ENCODE data around the gene DNPEP. TPM values are rescaled to one million over a fixed set of nuclear protein-coding genes. Genes with fewer than 3 reads are reported as not detected.

Gene DNPEP
- total RNA-seq, 1 donor from 2014 or later, result 50.8 TPM

DNA sequence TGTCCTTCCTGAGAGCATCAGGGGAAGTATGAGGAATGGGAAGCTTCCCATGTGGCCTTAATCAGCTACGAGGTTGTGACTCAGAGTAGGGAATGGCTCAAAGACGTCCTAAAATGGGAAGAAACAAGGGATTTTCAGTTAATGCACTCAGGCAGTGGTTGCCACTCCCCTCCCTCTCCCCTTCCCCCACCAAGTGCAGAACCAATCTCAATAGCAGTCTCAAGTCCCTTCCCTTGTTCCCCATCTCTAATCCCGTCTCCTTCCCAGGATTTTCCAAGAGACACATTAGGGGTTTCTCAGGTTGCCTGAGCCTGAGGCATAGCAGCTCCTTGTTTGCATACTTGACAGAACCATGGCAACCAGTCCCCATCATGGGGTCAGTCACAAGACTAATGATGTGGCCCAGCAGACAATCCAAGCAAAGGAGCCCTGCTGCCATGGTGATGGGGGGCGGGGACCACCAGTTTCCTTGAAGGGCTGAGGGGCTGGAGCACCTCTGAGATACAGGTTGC is 36.9 kb downstream of the DNPEP start:
- TF ChIP-seq, protein P1, sequence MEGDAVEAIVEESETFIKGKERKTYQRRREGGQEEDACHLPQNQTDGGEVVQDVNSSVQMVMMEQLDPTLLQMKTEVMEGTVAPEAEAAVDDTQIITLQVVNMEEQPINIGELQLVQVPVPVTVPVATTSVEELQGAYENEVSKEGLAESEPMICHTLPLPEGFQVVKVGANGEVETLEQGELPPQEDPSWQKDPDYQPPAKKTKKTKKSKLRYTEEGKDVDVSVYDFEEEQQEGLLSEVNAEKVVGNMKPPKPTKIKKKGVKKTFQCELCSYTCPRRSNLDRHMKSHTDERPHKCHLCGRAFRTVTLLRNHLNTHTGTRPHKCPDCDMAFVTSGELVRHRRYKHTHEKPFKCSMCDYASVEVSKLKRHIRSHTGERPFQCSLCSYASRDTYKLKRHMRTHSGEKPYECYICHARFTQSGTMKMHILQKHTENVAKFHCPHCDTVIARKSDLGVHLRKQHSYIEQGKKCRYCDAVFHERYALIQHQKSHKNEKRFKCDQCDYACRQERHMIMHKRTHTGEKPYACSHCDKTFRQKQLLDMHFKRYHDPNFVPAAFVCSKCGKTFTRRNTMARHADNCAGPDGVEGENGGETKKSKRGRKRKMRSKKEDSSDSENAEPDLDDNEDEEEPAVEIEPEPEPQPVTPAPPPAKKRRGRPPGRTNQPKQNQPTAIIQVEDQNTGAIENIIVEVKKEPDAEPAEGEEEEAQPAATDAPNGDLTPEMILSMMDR (IDR thresholded peaks at IDR 0.05; ENCODE audit: insufficient read depth, low read length, severe bottlenecking), result no peak
- Histone ChIP-seq H3K27me3 (ENCODE audit: control insufficient read depth, insufficient read depth, low read length) (peaks cover 3% of the 10 kb centered on the region), H3K4me3 (ENCODE audit: low read depth, low read length) (no peak overlapping the region), H3K36me3 (ENCODE audit: control insufficient read depth, insufficient read depth, low read length) (no peaks in the 10 kb centered on the region)
- FAIRE-seq (no peak), DNase-seq (ENCODE audit: low read depth) (no peak)

DNA sequence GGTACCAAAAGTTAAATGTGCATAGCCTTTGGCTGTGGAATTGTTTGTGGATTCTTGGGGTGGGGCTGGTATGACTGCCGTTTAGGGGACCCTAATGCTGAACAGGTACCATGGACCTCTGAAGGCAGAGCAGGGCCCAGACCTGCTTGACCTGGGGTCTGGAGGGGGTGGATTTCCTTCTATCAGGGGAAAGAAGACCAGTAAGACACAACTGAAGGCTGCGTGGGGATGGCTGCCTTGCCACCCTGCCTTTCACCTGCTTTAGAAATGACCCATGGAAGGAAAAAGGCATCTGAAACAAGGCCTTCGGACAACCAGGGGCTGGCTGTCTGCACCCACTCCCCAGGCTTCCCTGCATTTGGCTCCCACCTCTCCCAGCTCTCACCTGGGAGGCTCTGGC is 37.5 kb downstream of the DNPEP start:
- Histone ChIP-seq H3K4me3 (ENCODE audit: low read depth, low read length) (no peak overlapping the region), H3K27me3 (ENCODE audit: control insufficient read depth, insufficient read depth, low read length) (peaks cover 2% of the 10 kb centered on the region), H3K36me3 (ENCODE audit: control insufficient read depth, insufficient read depth, low read length) (no peaks in the 10 kb centered on the region)
- TF ChIP-seq, protein P1 (IDR thresholded peaks at IDR 0.05; ENCODE audit: insufficient read depth, low read length, severe bottlenecking), result no peak
- FAIRE-seq (no peak), DNase-seq (ENCODE audit: low read depth) (no peak)

DNA sequence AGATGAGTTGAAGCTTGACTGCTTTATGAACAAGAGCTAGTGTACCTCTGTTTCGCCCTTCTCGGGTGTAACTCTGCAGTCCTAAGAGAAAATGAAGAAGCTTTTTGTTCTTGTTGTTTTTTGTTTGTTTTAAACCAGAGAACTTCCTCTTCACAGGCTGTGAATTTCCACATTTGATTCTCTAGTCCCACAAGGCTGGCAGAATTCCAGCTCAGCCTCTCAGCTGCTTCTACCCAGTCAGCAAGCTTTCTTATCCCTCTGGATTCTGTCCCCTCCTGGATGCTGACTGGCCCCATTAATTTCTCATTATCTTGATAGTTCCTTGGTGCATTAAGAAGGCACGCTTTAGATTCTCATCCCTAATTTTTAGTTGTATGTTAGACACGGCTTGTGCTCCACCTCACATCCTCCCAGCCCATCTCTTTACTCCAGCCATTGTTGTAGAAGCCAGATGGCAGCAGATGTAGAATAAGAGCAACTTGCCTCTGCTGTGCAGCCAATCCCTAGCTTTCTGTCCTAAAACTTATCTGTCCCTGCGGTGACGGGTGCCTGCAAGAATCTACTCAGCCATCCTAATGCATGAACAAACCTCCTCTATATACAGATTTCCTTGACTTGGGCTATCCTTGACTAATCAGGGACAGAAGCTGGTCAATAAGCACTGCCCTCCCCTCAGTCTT is 42.8 kb downstream of the DNPEP start:
- FAIRE-seq, result no peak
- H3K27me3 ChIP-seq (ENCODE audit: control insufficient read depth, insufficient read depth, low read length), result peaks cover 5% of the 10 kb centered on the region

DNA sequence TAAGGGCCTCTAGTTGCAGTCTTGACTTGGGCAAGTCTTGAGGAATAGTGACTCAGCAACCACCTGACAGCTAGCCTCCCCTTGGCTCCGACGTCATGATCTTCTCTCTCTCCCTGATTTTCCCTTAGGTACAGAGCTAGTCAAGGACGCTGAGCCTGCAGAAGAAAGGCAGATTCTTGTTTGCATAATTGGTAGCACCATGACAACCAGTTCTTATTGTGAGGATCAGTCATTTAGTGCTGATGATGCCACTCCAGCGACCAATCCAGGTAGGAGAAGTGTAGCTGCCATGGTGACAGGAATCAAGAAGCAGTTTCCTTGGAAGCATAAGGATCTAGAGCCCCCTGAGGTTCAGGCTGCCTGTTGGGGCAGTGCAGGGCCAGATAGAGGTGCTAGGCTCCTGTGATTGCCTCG is 52.3 kb downstream of the DNPEP start:
- no peak overlapping the region for H3K4me3 ChIP-seq (ENCODE audit: low read depth, low read length)
- TF ChIP-seq, protein P1 (IDR thresholded peaks at IDR 0.05; ENCODE audit: insufficient read depth, low read length, severe bottlenecking), result no peak
- peak; percentile 51 for DNase-seq (ENCODE audit: low read depth)
- peaks cover 20% of the 10 kb centered on the region for H3K27me3 ChIP-seq (ENCODE audit: control insufficient read depth, insufficient read depth, low read length)
- peak; percentile 36 for FAIRE-seq
- no peaks in the 10 kb centered on the region for H3K36me3 ChIP-seq (ENCODE audit: control insufficient read depth, insufficient read depth, low read length)

More for the DNA sequence above, 42.8 kb downstream of the DNPEP start:
- H3K4me3 ChIP-seq (ENCODE audit: low read depth, low read length), result no peak overlapping the region
- TF ChIP-seq, protein P1 (IDR thresholded peaks at IDR 0.05; ENCODE audit: insufficient read depth, low read length, severe bottlenecking), result no peak
- no peaks in the 10 kb centered on the region for H3K36me3 ChIP-seq (ENCODE audit: control insufficient read depth, insufficient read depth, low read length)
- no peak for DNase-seq (ENCODE audit: low read depth)

DNA sequence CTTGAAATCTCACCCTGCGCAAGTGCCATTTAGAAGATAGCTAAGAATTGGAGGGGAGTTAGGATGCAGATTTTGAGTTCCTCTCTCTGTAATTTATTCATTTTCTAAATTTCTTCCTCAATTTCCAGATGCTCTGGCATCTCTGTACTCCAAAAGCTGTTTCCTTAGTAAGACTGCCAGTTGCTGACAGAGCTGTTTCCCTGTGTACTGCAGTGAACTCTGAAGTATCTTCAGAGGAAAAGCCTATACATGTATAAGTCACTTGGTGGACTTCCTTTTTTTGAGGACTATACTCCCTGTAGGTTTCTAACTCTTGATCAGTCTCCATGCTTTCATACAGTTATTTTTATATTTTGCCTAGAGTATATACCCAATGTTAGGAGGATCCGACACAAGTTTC is 53.6 kb downstream of the DNPEP start:
- Histone ChIP-seq H3K27me3 (ENCODE audit: control insufficient read depth, insufficient read depth, low read length) (peaks cover 23% of the 10 kb centered on the region), H3K4me3 (ENCODE audit: low read depth, low read length) (no peak overlapping the region)
- no peak for FAIRE-seq

More for the DNA sequence above, 53.6 kb downstream of the DNPEP start:
- no peaks in the 10 kb centered on the region for H3K36me3 ChIP-seq (ENCODE audit: control insufficient read depth, insufficient read depth, low read length)
- TF ChIP-seq, protein P1 (IDR thresholded peaks at IDR 0.05; ENCODE audit: insufficient read depth, low read length, severe bottlenecking), result no peak
- DNase-seq (ENCODE audit: low read depth), result no peak
